RPMI8226 (cell line): ENCODE measurements around the gene SPATS2.
"Not testable (repeated sequence)": the region's sequence is repeated elsewhere in the genome, so short reads cannot be mapped to it uniquely, and the experiment has no call there.

Experiments
- DNase-seq: peaks from one replicate; pipeline ENCODE4 v3.0.0-alpha.2; 2015

SPATS2 gene

DNA sequence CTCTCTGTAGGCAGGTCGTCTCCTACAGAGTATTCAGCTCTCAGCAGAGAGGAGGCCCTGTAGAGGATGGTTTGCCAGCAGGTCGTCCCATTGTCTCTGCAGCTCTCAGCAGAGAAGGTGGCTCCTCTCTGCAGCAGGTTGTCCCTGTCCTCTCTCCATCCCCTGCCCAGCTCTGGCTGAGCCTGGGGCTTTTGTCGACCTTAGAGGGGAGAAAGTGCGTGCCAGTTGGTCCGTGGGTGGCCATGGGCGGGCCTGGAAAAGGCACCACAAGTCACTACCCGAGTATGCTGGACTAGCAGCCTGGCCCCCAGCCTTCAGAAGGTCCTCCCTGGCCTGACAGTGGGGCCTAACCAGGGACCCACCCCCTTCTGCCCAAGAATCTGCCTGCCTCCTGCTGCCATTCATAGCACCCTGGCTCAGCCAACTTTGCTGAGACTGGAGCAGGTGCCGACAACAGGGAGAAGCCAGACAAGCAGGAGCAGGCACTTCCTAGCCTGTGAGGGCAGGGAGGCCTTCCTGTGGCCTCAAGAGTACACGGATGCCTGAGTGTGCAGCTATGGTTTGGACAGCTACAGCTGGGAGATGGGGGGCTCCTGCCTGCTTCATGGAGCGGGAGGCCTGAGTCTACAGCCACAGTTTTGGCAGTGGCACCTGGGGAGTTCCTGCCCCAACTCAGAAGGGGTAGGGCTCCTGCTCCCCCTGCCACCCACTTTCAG lies 111.8 kb downstream of the SPATS2 start:
- DNase-seq = no peak

DNA sequence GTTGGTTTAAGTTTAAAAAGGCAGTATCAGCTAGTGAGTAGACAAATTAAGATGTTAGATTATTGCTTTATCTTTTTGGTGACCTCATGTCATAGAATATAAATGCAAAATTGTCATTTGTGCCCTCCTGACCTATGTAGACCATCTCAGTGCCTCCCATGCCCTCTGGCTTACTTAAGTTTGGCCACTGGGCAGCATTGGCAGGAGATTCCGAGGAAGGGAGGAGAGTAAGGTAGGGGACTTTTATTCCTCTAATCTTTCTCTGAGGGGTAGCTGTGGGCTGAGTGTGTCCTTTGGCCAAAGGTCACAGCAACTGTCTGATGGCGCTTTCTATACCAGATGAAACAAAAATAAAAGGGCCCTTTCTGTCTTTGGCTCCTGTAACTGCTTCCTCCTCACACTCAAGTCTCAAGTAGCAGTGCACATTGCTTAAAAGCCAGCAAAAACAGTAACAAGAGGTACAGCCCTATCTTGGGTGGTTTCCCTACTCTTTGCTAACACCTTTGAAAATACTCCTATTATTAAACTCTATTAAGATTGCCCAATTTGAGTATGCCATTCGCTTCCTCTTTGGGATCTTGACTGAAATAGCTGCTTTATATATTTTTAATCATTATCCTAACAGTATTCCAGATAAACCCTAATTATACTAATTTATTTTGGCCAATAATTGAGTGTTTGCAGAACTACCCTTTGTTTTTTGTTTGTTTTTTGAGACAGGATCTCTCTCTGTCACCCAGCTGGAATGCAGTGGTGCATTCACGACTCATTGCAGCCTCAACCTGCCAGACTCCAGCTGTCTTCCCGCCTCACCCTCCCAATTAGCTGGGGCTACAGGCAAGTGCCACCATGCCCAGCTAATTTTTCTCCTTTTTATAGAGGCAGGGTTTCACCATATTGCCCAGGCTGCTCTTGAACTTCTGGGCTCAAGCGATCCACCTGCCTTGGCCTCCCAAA lies 115.1 kb downstream of the SPATS2 start:
- DNase-seq = no peak

DNA sequence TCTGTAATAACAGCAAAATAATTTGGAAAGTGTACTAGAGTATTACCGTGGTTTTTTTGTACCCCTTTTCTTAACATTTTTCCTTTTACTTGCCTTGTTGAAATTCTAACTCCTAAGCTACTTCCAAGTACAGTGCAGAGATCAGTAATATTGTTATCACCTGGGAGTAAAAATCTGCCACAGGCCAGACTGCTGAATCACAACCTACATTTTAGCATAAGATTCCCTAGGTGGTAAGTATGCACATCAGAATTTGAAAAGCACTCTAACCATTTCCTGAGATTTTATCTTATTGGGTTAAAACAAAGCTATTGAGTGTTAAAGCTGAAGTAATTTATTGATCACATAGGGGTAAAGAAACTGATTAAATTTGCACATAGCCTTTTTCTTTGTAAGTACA lies 116.4 kb downstream of the SPATS2 start:
- DNase-seq = no peak

DNA sequence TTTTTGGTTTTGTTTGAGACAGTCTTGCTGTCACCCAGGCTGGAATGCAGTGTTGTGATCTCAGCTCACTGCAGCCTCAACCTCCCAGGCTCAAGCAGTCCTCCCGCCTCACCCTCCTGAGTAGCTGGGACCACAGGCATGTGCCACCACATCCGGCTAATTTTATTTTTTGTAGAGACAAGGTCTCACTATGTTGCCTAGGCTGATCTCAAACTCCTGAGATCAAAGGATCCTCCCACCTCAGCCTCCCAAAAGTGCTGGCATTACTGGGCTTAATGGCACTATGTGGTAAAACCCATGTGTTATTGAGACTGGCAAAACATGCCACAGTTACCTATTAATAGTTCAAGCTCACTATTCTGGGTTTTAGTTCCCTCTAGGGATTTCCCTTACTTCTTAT lies 120.3 kb downstream of the SPATS2 start:
- no peak for DNase-seq

DNA sequence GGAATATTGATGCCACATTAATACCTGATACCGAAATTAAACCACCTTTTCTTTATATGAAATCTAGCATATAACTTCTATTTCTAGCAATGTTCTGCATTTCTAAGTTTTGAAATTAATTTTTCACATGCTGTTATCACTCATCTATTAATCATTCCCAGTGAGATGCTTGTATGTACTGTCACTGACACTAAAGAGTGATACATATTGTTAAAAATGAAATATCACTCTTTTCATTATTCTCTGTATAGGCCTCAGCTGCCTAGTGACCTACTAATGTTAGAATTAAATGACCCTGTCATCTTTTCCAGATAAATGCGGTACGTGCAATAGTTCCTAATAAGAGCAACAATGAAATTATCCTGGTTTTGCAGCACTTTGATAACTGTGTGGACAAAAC lies 121.9 kb downstream of the SPATS2 start:
- DNase-seq = no peak

DNA sequence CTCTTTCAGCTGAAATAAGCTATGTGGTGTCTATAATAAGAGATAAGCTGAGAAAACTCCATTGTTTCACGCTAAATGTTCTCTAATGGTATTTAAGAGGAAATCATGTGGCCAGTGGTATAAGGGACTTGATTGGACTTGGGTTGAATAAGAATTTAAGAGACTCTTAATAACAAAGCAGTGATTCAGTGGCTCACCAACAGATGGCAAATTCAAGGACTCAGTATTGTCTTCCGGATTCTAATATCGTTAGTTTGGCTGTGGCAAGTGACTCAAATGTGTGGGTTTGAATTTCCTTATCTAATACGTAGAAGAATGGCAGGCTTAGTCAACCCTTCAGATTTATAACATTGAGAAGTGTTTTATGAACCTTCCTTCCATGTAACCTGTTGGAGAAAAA lies 122.5 kb downstream of the SPATS2 start:
- no peak for DNase-seq

DNA sequence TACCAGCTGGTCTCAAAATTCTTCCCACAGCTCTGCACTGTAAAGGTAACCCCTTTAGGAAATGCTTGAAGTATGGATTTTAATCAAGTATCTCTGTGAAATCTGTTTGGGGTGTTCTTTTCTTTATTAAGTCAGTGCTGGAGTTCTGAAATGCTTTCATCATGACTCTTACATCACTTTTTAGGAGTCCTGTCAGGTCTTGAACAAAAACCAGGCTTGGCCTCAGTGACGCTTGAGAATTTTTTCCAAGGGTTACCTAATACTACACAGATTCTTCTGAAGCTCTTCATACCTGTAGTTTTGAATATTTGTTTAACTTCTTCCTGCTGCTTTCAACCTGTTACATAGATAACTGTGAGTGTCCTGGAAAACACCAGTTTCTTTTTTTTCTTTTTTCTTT lies 124.6 kb downstream of the SPATS2 start:
- DNase-seq = no peak

DNA sequence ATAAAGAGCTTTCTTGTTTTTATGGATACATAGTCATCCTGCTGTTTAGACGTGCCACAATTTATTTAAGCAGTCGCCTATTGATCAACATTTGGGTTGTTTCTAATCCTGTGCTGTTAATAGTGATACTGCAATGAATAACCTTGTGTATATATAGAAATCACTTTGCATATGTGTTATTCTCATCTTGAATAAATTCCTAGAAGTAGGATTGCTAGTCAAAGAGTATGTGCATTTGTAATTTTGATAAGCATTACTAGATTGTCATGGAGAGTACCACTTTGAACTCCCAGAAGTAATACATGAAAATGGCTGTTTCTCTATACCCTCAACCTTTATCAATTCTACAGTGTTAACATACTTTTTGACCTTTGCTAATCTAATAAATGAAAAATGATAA lies 126.6 kb downstream of the SPATS2 start:
- DNase-seq = no peak

DNA sequence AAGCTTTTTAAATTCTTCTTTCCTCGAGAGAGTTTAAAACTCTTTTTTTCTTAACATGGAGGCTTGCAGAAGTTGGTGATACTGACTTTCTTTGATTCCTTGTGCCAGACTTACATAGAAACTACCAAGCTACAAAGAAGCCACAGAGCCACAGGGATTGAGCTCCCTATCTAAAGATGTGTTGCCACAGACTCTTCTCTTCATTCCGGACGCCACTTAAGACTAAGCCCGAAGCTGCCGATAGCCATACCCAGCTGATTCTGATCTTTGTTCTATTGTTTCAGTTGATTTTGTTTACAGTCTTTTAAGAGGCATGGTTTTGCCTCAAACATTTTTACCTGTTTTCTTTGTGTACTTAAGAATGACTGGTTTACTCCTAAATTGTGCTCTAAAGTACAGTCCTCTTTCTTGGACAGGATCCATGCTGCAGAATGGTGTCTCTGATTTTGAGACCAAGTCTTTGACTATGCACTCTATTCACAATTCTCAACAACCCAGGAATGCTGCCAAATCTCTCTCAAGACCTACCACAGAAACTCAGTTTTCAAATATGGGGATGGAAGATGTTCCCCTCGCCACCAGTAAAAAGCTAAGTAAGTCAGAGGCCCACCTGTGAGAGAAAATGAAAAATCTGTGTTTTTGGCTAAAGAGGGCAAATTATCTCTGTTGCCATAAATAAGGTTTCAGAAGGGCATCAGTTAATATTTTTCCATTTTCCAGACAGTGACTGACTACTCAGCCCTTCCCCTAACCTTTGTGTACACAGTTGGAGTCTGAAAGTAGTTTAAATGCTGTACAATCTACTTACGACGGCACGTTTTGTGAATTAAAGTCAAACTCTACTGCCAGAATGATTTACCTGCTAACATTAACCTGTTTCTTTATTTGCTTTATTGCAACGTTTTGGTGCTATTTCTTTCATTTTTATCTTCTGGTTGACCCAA lies 129.4 kb downstream of the SPATS2 start:
- DNase-seq = no peak

DNA sequence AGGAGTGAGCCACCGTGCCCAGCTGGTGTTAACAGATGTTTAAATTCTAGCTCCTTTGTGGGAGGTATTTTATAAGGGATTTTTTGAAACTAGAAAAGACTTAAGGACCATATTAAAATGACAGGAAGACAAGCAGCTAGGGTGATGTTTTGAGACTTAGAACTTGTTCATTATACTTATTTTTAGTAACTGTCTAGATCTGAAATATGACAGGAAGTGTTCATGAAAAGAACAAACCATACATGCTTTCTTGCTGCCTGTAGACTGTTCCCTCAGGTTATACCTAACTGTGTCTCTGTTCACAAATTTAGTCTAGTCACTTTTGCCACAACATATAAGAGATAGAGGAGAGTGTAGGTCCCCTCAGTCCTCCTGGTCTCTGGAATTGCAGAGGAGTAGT lies 134.6 kb downstream of the SPATS2 start:
- DNase-seq = no peak

DNA sequence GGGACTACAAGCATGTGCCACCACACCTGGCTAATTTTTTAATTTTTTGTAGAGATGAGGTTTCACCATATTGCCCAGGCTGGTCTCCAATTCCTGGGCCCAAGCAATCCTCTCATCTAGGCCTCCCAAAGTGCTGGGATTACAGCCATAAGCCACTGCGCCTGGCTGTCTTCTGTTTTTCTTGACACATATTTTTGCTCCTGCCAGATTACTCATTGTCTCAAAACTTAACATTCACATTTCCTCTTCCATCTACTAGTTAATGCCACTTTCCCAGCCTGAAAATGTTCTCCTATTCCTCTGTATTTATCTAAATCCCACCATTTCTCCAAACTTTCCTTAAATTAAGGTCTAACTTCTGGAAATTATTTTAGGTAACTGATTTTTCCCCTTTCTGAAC lies 135.3 kb downstream of the SPATS2 start:
- no peak for DNase-seq

DNA sequence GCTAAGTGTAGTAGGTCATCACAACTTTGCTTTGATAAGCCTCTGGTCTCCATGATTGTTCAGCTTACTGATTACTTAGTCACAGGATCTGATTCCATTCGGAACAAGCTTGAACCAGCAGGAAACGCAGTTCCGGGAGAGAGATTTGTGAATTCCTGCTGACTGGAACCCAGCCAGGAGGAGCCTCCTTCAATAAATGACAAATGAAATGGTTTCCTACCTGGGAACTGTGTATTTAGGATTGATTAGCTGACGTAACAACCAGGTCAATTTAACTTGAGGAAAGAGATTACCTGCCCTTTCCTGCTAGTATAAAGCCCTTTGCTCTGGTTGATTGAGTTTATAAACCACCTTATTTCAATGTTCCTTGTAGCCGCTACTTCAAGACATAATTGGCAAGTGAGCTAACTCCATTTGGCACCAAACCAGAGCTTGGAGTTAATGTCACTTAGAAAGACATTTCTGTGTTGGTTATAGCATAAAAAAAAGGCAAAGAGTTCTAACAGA lies 136.5 kb downstream of the SPATS2 start:
- DNase-seq = no peak

DNA sequence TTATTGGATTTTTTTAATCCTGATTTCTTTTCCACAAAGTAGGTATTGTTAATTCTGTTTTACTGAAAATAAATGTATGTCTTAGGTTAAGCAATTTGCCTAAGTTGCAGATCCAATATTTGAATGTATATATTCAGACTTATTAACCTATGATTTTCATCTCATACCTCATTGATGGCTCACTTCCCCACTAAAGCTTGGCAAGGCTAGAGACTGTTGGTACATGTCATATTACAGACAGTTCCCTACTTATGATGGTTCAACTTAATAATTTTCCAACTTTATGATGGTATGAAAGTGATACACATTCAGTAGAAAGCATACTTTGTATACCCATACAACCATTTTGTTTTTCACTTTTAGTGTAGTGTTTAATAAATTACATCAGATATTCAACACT lies 138.4 kb downstream of the SPATS2 start:
- DNase-seq = no peak

DNA sequence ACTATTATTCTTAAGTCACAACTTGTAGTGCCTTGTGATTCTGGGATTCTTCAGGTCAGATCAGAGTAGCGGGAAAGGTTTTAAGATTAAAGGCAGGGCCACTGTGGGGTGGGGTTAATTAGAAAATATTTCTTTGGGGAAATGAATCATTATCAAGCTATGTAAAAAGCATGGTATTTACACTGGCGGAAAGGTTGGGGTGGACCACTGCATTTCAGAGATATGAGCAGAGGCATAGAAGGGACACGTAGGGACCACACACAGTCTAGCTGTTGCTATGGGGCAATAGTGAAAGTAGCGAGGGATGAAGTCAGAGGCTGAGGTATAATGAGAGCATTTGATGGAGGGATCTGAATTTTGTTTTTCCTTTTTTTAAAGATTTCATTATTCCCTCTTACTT lies 139.9 kb downstream of the SPATS2 start:
- no peak for DNase-seq

DNA sequence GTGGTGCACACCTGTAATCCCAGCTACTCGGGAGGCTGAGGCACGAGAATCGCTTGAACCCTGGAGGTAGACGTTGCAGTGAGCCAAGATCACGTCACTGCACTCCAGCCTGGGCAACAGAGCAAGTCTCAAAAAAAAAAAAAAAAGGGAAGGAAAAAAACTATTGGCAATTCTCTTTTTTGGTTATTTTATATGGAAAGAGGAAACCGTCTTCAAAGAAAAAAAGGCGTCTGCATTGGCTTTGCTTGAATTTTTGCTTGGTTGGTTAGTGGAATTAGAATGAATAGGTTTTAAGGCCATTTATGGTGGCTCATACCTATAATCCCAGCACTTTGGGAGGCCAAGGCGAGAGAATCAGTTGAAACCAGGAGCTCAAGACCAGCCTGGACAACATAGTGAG lies 142.4 kb downstream of the SPATS2 start:
- DNase-seq = not testable (repeated sequence)

DNA sequence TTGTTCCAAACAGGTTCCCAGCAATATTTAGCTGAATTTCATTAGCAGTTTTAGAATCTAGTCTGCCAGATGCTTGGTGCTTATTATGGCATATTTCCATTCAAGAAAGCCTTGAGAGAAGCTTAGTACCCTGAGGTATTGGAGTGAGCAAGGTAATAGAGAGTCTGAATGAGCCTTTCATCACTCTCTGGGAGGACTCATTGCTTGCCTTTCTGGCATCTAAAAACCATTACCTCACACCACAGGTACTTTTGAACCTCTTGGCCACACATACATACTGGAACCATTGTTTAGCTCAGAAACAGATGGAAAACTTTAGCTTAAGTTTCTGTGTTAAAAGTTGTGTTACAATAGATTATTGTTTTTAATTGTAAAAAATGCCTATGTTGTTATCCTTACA lies 144.1 kb downstream of the SPATS2 start:
- DNase-seq = no peak

DNA sequence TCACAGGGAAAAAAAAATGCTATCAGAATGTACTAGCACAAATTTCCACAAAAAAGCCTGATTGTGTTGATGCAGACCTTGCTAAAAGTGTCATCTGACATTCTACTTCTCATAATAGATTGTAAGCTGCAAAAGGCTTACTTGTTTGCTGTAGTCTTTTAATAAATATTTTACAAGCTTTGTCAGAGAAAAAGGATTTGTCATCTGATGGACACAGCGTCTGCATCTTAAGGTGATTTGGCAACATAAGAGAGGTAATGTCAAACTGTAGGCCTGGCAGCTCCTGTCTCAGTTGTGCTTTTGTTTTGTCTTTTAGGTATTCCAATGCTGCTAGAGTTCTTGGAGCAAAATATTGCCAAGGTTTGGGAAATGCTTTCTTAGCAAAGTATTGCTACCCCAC lies 145.3 kb downstream of the SPATS2 start:
- DNase-seq = no peak

DNA sequence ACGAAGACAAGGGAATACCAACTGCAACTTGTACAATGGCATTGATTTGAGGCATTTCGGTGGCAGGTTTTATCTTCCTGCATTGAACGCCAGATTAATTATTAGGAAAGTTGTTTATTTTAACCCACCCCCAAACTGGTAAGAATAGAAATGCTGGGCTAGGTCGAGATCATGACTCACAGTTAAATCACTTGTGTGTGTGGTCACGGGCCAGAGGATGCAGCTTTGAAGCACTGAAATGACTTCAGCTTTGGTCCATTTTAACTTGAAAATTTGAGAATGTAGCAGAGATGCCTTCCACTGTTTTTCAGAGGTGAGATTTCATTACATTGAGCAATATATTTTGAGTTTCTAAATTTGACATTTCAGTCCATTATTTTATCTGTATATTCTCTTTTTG lies 148.0 kb downstream of the SPATS2 start:
- DNase-seq = no peak

DNA sequence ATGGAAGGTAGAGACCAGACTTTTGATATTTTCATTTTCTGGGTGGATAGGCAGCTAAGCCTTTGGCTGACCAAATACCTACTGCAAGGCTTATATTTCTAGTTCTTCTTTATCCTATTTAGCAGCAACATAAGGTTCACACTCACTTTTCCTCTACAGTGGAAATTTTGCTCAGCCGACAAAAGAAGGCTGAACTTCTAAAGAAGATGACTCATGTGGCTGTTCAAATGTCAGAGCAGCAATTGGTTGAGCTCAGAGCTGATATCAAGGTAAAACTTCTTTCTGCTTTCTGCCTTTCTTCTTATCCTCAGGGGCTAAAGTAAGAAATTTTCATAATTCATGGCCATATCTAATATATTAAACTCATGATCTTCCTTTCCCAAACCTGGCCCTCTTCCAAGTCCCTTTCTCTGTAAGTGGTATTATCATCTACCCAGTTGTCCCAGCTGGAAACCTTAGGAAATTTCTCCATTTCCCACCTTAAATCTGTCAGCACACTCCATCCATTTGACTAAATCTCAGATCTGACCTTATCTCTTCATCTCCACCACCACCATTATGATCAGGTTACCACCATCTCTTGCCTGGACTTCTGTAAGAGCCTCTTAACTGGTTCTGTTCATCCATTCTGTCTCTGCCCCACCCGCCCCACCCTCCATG lies 151.8 kb downstream of the SPATS2 start:
- DNase-seq = no peak

DNA sequence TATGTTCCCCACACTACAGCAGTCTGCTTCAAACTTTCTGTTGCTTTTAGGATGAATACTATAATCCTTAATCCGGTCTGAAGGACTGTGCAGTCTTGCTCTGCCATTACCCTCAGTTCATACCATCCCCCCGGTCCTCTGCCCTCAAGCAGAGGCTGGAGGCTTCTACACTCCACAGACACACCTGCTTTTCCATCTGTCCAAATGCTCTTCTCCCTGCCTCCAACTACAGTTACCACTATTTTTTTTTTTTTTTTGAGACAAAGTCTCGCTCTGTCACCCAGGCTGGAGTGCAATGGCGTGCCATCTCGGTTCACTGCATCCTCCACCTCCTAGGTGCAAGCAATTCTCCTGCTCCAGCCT lies 152.3 kb downstream of the SPATS2 start:
- DNase-seq = no peak

DNA sequence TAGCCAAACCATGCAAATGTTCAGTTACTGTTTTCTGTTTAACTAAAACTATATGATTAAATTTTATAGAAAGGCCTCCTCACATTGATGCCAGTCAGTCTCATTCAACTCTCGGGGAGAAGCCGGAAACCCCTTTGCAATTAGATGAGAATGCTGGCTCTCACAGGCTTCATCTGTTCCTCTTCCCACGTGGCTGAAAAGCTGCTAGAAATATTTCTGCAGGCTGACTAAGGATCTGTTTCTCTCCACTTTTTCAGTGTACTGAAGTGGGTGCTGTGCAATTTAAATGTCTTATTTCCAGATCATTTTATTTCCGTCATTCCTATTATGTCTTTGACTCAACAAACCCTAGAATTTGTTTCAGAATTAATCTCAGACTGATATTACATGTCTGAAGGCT lies 154.1 kb downstream of the SPATS2 start:
- DNase-seq = no peak

DNA sequence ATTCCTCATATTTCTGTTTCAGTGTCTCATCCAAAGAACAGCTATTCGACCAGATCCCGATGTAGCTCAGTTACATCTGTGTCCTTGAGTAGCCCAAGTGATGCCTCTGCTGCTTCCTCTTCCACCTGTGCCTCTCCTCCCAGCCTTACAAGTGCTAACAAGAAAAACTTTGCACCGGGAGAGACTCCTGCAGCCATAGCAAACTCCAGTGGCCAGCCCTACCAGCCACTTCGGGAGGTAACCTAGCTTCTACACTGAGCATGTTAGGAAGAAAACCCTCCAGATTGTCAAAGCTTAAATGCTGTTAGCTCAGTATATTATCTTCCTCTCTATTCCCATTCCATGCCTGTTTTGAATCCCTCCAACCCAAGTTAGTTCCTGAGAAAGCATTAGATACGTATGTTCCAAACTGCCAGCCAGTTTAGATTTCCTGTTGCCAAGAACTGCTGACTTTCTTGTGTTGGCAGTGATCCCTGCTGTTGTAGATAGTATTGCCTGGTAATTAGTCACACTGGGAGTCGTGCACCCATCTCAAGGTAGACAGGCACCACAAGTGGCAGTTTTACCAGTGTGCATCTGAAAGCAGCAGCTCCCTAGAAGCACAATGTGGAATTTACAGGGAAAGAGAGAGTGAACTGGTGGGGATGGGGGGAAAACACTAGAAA lies 157.5 kb downstream of the SPATS2 start:
- DNase-seq = no peak
